GM12874 (cell line): Measurements from ENCODE around the gene MUC6.

ENCODE experiments used
- CTCF ChIP-seq: IDR thresholded peaks from 2 replicates; pipeline ENCODE4 v1.5.1; 2011; ENCODE audit warnings: low read depth, mild to moderate bottlenecking, control low read depth, low read length, moderate library complexity; ENCODE audit not compliant: insufficient read depth

MUC6 gene

GRCh38 chr11:1026163-1026450 lies 10.4 kb downstream of the MUC6 start:
- TF ChIP-seq CTCF, result no peak

- TF ChIP-seq CTCF, result no peak
Measured at GRCh38 chr11:1025410-1026162, 10.9 kb downstream of the MUC6 start.

- TF ChIP-seq CTCF, result no peak
Measured at GRCh38 chr11:1024597-1025409, 11.7 kb downstream of the MUC6 start.

GRCh38 chr11:1023811-1024596 lies 12.5 kb downstream of the MUC6 start:
- no peak for TF ChIP-seq CTCF

- no peak for TF ChIP-seq CTCF
Measured at GRCh38 chr11:1022908-1023810, 13.4 kb downstream of the MUC6 start.

GRCh38 chr11:1022411-1022810 lies 14.1 kb downstream of the MUC6 start:
- TF ChIP-seq CTCF, result no peak
